Activated naive CD4-positive, alpha-beta T cell treated with anti-CD3 and anti-CD28 coated beads, Interleukin-2, amount 50 U/mL, for 24 hours (primary cell): Measurements from ENCODE around the gene CUL4B.
"Not testable (repeated sequence)": the region's sequence is repeated elsewhere in the genome, so short reads cannot be mapped to it uniquely, and the experiment has no call there.

Source experiments
- H3K27ac Mint-ChIP-seq: one replicate; pipeline ENCODE4 v1.8.0; 2021; ENCODE audit warnings: mild to moderate bottlenecking, mixed read lengths
- H3K27me3 Mint-ChIP-seq: one replicate; pipeline ENCODE4 v1.8.0; 2021; ENCODE audit warnings: mixed read lengths
- H3K36me3 Mint-ChIP-seq: one replicate; pipeline ENCODE4 v1.8.0; 2021; ENCODE audit warnings: mixed read lengths
- H3K4me1 Mint-ChIP-seq: one replicate; pipeline ENCODE4 v1.8.0; 2021; ENCODE audit warnings: mixed read lengths
- H3K4me3 Mint-ChIP-seq: one replicate; pipeline ENCODE4 v1.8.0; 2021; ENCODE audit warnings: mild to moderate bottlenecking, mixed read lengths
- H3K9me3 Mint-ChIP-seq: one replicate; pipeline ENCODE4 v1.8.0; 2021; ENCODE audit warnings: mixed read lengths

CUL4B gene

DNA sequence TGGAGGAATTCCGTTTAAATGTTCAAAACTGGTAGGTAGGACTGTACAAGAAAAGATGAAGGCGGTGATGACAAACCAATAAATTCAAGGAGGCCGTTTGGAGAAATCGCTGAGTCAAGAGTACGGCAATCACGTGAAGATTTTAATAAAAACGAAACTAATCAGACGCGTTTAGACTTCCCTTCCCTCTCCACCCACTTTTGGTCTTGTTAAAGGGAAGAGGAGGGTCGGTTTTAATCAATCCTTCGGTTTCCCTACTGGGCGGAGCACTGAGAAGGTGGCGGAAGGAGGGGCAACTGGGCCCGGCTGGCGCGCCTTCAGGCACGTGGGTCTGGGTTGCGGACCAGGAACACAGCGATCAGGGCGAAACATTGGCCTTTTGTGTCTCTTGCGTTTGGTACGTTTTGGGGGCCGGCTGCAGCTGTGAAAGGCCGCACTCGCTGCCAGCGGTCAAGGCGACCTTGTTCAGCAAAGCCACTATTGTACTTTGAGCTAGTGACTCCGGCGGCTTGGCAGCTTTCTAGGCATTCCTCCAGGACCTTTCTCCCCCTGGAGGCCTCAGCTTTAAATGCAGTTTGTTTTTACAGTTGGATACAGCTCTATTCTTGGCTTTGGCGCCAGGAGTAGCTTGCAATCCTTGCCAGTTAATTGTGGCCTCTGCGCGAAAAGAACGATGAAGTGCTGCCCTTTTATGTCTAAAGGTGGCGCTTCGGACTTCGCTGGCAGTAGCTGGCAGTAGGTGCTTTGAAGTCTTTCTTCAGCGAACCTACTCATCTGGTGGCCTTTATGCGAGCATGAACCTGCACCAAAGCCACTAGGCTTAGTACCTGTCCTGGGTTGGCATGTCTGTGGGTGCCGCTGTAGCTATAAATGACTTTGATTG is 74.9 kb downstream of the CUL4B start:
- Mint-ChIP-seq H3K36me3 (no peaks in the 10 kb centered on the region), H3K9me3 (no peaks in the 10 kb centered on the region), H3K4me3 (peak overlapping the region; percentile 83), H3K4me1 (peaks cover 25% of the 10 kb centered on the region), H3K27ac (peak overlapping the region; percentile 92), H3K27me3 (no peaks in the 10 kb centered on the region)

DNA sequence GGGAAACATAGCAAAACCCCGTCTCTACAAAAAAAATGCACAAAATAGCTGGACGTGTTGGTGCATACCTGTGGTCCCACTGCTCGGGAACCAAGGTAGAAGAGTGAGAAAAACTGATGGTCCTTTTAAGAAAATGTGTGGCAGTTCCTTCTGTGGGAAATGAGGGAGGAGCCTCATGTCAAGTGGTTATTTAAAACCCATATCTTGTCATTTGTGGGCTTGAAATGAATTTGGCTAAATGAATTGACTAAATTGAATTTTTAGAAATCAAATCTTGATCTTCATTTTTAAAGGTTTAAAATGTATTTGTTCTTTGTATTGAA is 75.5 kb downstream of the CUL4B start:
- H3K4me1 Mint-ChIP-seq, result peaks cover 25% of the 10 kb centered on the region
- H3K9me3 Mint-ChIP-seq, result no peaks in the 10 kb centered on the region
- peak overlapping the region; percentile 92 for H3K27ac Mint-ChIP-seq
- H3K36me3 Mint-ChIP-seq, result no peaks in the 10 kb centered on the region
- no peaks in the 10 kb centered on the region for H3K27me3 Mint-ChIP-seq
- H3K4me3 Mint-ChIP-seq, result peak overlapping the region; percentile 83

DNA sequence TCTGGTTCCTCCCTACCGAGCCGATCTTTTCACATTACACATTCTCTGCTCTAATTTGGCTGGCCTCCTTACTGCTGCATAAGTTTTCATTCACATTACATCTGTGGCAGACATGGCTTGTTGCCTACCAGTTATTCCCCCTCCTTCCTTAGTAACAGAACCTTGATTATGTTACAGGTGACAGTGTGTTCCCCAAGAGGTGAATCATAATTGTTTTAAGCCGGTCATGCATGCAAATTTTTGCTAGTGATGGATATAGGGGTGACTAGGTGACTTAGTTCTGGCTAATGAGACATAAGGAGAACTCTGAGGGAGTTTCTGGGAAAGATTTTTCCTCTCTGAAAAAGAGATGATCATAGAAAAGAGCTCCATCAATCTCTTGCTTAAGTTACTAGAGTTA is 83.3 kb downstream of the CUL4B start:
- Mint-ChIP-seq H3K36me3 (no peaks in the 10 kb centered on the region), H3K27ac (no peak overlapping the region), H3K4me1 (no peaks in the 10 kb centered on the region), H3K27me3 (no peaks in the 10 kb centered on the region), H3K4me3 (no peak overlapping the region), H3K9me3 (no peaks in the 10 kb centered on the region)

DNA sequence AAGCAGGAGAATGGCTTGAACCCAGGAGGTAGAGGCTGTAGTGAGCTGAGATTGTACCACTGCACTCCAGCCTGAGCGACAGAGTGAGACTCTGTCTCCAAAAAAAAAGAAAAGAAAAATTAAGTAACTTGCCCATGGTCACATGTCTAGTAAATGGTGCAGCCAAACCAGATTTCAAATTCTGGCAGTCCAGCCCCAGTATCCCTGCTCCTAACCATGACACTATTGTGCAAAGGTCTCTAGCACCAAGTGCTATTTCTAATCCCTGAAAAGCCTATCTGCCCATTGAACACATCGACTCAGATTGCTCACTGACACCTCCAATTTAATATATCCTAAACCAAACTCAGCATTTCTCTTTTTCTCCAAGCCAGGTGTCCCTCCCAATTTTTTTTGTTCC is 84.0 kb downstream of the CUL4B start:
- H3K4me1 Mint-ChIP-seq, result no peaks in the 10 kb centered on the region
- no peak overlapping the region for H3K27ac Mint-ChIP-seq
- no peaks in the 10 kb centered on the region for H3K27me3 Mint-ChIP-seq
- H3K36me3 Mint-ChIP-seq, result no peaks in the 10 kb centered on the region
- H3K9me3 Mint-ChIP-seq, result no peaks in the 10 kb centered on the region
- no peak overlapping the region for H3K4me3 Mint-ChIP-seq

DNA sequence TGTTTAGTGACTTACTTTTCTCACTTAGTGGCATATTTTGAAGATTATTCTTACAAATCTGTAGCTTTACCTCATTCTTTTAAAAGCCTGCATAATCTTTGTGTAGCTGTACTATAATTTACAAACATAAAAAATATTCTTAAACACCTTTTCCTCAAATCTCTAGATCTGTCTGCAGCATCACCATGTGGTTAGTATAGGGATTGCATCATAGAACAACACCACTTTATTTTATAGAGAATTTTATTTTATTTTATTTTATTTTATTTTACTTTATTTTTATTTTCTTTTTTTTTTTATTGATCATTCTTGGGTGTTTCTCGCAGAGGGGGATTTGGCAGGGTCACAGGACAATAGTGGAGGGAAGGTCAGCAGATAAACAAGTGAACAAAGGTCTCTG is 85.3 kb downstream of the CUL4B start:
- not testable (repeated sequence) for H3K27me3 Mint-ChIP-seq, H3K27ac Mint-ChIP-seq, H3K36me3 Mint-ChIP-seq, H3K9me3 Mint-ChIP-seq, H3K4me3 Mint-ChIP-seq, H3K4me1 Mint-ChIP-seq
